GM18520 (cell line): ENCODE results near the gene KIF26B.
"Not testable (repeated sequence)": the region's sequence is repeated elsewhere in the genome, so short reads cannot be mapped to it uniquely, and the experiment has no call there.

Source experiments
- ATAC-seq: cut with Tn5 transposase; IDR thresholded peaks from one replicate; pipeline ENCODE4 v1.9.1; 2021; ENCODE audit not compliant: unreplicated experiment

KIF26B gene

DNA sequence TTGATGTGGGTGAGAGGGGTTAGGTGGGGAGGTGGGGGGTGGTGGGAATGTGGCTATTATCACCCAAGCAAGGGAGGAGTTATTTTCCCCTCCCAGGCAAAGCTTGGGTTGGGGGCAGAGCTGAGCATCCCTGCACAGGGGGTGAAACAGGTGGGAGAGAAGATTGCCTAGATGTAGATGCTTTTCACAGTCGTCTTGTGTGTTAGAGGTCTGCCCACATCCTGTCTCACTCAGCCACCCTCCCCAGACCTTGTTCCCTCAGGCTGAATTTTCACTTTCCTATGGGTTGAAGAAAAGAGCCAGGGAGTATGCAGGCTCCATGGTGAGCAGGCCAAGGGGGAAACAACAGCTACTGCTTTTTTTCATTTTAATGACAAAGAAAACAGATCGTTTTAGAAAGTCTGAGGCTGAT lies 223.5 kb downstream of the KIF26B start:
- ATAC-seq, result no peak

DNA sequence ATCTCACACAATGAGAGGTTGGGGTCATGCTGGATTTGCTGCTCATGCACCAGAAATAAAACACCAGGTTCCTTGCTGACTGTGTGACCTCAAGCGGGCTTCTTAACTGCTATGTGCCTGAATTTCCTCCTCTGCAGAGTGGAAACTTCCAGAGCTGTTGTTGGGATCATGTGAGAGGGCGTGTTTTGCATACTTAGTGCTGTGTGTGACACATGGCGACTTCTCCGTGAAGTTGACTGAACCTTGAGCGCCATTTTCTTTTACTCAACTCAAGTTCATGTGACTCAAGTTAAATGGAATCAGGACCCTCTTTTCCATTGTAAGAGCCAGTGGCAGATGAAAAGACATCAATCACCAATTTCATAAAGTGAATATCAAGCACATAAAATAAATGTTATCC lies 224.0 kb downstream of the KIF26B start:
- ATAC-seq, result no peak

DNA sequence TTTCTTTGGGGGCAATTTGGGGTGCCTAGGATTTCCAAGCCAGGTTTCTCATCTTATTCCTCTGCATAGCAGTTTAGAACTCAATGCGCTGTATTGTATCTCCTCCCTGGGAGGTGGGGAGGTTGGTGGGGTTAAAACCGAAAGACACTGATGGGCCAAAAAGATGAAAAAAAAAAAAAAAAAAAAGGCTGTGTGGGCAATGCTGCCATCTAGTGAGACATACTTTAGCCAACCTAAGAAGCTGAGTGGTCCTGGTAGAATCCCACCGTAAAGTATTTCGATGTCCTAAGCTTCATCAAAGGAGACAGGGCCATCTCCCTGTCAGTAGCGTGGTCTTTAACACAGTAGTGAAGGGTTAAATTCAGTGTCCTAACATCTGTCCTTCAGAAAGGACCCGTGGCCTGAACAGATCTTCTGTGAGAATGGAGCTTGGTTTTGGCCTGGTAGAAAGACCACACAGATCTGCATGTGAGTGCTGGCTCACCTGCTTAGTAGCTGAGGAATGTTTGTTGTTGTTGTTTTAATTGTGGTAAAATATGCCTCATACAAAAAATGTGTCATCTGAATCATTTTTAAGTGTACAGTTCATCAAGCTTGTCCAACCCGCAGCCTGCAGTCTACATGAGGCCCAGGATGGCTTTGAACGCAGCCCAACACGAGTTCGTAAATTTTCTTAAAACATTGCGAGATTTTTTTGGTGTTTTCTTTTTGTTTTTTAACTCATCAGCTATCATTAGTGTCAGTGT lies 226.2 kb downstream of the KIF26B start:
- no peak for ATAC-seq

DNA sequence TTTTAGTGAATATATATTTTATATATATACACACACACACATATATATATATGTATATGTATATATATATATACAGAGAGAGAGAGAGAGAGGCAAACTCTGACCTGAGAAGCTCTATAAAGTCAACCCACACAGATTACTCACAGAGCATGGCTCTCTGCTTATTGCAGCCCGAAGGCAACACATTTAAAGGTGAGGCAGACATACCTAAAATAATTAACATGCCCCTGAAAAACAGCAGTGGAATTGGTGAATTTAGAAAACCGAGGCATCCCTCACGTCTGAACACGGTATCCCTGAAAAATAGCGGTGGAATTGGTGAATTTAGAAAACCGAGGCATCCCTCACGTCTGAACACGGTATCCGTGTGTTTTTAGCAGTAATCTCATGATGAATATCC lies 228.2 kb downstream of the KIF26B start:
- ATAC-seq, result no peak

DNA sequence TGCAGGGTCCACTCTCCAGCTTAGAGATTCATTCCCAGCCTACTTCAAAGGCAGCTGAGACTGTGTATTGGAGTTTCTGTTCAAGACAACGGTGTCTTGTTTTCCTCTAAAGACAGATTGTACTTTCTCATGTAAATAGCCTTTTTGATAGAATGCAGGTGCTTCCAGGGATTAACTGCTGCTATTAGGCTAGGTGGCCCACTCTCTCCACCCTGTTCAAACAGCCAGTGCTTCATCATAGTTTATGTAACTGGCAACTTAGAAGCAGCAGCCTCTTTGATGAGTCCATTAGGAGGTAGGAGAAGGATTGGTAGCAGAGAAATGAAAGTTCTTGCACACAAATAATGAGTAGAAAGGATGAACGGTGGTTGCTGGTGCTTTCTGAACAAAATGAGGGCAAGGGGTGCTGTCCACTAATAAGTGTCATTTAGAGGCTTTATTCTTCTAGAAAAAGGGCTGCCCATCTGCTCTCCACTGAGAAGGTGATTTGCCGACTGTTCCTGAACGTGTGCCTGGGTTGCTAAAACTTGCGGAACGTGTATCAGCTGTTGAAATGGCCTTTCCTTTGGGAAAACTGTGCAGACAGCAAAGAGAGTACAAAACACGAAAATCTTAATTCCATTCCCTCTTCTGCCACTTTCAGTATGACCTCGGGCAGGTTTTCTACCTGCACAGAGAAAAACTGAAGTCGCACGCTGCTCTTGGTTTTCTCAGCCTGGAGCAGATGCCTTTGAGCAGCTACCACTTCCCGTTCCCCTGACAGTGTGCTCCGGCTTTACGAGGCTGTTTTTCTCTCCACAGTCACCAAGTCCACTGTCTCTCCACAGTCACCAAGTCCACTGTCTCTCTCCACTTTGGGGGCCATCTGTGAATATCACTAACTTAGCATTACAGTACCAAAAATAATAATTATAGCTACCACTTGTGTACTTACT lies 228.9 kb downstream of the KIF26B start:
- ATAC-seq, result no peak

DNA sequence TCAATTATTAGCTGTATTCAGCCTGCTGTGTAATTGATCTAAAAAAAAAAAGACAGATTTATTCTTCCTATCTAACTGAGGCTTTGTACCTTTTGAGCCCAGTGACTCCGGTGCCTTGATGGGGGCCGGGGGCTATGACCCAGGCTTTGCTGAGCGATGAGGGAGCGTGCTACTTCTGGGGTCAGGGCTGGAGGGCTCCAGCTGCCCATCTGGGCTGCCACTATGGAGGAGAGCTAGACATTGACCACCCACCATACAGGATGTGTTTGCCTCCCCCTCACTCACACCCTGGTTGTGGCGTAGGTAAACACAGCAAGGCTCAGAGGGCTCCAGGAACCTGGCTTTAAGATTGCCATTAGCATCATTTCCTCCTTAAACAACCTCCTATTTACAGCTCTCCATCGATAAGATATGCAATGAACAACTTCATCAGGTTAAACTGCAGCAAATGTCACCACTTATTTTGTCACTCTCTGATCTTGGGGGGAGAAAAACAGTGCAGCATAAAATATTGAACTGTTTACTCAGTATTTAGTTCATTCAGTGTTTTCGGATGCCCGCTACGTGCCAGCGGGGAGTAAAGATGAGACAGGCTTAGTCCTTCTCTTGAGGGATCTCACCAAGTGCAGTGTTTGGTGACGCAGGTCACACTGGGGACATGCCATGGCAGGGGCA lies 231.6 kb downstream of the KIF26B start:
- no peak for ATAC-seq

DNA sequence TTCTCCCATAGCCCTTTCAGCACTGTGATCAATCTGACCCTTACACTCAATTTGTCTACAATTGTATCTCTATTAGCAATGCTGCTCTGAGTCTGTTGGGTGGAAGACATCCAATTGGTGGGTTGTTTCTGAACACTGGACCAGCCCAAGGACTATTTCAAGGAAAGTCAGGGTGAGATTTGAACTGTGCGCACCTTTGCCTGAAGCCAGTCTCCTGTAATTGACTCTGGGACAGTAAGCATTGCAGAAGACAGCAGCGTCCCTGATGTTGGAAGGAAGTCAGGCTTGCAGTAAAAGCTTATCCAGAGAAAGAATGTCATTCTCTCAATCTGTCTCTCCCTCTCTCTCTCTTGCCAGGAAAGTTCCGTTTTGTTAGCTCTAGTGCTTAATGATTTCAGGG lies 233.9 kb downstream of the KIF26B start:
- no peak for ATAC-seq

DNA sequence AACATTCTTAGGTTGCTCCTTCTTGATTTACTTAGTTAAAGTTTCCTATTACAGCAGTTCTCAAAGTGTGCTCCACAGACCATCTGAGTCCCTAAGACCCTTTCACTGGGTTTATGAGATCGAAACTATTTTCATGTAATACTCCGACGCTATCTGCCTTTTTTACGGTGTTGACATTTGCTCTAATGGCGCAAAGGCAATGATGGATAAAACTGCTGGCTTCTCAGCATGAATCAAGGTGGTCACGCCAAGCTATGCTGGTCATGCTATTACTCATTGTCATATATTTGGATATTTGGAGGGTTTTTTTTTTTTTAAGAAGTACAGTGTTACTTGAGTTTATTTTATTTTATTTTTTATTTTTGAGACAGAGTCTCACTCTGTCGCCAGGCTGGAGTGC lies 235.1 kb downstream of the KIF26B start:
- ATAC-seq, result no peak

DNA sequence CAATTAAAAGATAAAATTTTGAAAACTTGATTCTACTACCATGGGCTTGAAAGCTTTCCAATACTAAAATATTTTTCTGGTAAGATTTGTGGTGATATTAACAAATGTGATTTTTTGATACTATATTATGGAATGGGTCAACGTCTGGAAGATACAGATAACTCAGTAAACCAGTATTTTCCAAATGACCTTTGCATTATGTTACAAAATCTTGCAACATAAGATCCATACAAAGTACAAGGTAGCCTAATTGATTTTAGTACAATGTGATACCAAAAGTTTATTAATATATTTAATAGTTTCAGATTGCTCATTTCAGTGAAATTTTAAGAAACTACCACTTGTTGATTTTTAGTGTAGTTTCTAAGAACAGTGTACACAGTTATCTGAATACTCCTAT lies 236.2 kb downstream of the KIF26B start:
- ATAC-seq, result no peak

DNA sequence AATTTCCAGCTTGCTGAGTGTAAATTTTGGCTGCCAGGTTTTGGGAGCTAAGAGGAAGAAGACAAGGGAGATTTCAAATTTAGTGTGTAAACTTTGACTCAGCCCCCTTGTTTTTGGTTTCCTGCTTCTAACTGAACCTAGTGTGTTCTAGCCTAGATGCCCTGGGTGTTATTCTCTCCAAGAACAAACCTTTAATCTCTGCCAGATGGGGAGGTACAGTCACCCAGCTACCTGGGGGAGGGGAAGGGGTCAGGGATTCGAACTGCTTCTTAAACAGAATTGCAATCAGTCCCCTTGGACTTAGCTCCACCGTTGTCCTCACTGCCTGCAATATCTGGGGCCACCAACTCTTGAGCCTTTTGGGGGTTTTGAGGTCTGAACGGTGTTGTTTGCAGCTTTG lies 238.9 kb downstream of the KIF26B start:
- ATAC-seq, result no peak

DNA sequence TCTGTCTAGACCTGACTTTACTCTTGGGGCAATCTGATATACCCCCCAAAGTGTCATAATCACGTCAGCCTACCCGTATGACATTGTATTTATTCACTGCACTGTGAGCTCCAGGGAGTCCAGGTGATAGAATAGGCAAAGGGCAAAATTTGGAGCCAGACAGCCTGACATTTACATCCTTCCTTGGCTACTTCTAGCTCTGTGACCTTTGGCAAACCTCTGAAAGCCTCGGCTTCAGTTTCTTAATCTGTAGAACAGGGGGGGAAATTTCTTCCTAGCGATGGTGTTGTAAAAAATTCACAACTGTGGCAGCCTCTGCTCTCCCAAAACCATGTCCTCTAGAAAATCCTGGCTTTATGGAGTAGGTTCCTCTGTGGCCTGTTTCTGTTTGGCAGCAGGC lies 240.9 kb downstream of the KIF26B start:
- ATAC-seq, result no peak

DNA sequence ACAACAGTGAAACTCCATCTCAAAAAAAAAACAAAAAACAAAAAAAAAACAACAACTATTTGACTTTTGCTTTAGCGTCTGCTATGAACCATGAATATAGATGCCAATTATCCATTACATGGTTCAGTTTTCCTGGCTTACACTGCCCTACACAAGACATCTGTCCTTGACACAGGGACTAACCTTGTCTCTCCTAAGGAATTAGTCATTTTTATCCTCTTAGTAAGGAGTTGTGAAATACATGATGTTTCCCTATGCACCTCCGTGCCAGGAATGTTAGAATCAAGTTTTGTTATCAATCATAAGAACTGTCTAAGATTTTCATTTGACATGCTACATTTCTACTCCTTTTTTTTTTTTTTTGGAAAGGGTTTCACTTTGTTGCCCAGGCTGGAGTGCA lies 241.8 kb downstream of the KIF26B start:
- no peak for ATAC-seq

DNA sequence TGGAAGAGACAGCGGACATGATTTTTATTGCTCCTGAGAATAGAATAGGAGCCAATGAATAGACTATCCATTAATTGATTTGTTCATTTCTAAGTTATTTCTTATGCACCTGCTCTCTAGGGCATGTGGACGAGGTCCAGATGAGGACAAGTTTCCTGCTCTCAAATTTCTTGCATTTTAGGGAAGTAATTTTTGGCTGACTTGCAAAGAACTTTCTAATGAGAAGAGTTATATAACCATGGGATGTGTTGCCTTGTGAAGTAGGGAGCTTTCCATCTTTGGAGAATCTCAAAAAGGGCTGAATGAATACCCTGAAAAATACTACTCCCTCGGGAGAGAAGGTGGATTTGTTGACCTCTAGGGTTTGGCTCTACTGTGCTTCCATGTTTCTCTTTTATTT lies 243.0 kb downstream of the KIF26B start:
- ATAC-seq, result no peak

DNA sequence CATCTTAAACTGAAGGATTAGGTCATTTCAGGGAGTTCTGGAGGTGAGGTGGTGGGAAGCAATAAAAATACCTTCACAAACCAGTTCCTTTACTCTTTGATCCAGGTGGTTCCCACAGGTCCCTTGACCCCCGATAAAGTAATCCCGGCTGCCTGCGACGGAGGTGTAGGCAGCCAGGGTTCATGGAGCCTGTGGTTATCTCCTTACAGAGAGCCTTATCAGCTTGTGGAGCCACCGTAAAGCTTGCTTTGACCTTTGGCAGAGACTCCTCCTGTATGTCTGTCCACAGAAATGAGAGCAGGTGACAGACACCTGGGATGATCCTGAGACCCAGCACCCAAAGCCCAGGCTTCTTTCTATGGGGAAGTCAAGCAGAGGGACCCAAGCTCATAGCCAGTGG lies 243.4 kb downstream of the KIF26B start:
- no peak for ATAC-seq

DNA sequence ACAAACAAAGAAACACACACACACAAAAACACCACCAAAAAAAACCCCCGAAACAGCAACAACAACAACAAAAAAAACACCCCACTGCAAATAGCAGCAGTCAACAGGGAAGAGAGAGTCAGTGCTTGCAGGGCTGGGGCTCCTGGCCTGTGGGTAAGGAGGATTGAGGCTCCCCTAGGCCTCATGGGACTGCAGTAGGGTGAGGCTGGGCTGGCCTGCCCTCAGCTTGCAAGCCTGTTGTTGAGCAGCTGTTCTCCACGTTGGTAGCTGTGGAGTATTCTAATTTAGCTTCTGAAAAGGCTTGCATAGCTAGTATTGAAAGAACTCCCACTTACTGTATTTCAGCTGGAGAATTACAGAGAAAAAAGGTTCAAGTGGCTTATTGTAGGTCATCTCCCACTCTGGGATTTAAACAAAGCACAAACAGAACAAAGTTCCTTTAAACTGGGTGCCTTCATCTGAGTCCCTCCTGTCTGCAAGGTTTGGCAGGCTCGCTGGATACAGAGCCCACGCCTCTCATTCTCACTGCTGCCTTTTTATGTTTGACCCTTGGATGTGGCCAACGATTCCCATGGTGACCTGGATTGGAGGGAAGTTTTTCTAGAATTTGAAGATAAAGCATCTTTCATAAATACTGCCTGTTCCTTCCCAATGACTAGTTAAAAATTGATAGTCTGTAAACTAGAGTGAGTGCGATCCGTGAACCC lies 247.2 kb downstream of the KIF26B start:
- ATAC-seq, result no peak

DNA sequence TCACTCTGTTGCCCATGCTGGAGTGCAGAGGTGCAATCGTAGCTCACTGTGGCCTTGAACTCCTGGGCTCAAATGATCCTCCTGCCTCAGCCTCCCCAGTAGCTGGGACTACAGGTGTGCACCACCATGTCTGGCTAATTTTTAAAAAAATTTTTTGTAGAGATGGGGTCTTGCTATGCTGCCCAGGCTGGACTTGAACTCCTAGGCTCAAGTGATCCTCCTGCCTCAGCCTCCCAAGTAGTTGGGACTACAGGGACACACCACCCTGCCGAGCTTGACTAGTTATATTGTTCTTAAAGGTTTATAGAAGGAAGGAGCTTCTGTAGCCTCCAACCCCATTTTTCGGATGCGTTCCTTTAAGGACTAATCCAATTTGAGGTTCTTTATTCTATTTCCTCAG lies 248.2 kb downstream of the KIF26B start:
- not testable (repeated sequence) for ATAC-seq

DNA sequence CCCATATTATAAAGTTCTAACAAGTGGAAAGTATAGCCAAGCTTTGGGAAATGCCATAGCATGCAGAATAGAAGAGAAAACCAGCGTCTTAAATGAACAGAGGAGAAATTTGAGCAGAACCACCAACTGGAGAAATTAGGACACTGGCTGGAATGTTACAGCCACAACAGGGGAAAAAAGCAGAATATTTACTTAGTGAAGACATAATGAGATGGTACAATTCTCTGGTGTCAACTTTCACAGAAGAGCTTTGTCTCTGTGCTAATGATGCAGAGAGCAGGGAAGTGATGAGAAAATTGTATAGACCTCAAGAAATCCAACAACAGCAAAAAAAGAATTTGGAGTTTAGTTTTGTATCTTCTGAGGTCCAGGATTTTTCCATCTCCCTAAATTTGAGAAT lies 249.7 kb downstream of the KIF26B start:
- ATAC-seq, result no peak

DNA sequence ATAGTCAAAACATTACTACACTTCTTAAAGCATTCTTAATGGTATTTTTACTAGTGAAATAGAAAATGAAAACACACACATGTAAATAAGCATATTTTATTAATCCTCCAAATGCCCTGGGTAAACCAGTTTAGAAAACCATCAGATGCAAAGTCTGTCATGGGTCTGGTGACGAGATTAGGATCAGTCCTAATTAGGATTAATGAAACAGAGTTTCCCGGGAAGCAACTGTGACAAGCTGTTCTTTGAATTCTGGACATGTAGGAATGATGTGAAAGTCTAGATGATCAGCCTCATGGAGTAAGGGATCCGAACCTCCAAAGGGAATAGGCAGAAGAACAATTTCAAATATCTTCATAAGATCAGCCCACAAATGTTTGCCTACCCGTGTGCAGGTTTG lies 250.2 kb downstream of the KIF26B start:
- no peak for ATAC-seq

DNA sequence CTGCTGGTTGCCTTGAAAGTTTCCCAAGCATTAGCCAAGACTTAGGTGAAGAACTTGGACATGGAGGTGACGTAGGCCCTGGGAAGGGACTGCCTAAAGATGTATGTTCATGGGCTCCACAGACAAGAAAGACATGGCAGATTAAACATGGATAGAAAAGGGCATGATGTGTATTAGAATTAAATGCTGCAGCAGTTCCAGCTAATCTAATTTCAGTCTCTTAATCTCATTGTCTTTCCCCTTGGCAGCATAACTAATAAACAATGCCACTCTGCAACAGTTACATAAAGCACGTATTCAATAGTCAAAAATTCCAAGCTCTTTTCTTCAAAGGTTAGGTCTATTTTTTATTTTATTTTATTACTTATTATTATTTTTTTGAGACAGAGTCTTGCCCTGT lies 251.6 kb downstream of the KIF26B start:
- ATAC-seq, result no peak

DNA sequence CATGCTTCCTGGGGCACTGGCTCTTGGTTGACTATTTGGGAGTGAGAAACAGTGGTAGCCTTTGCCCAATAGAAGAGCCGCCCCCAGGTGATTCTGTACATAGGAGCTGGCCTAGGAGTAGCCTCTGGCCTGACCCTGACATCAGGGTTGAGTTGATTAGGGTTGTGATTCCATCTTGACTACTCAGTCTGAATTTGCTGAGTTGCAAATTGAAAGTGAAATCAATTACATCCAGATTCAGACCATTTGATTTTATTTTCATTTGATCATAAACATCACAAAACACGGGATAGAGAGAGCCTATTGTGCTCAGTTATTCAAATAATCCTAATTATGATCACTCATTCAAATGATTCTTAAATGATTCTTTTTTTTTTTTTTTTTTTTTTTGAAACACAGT lies 253.2 kb downstream of the KIF26B start:
- no peak for ATAC-seq
